HepG2 (cell line): Measurements from ENCODE around the gene SPACDR. TPM values are rescaled to one million over a fixed set of nuclear protein-coding genes. Genes with fewer than 3 reads are reported as not detected.

Source experiments
- CENPBD1 ChIP-seq: sonication (generic); formaldehyde crosslinking; IDR thresholded peaks from 2 replicates; pipeline ENCODE4 v1.8.0; 2022; ENCODE audit warnings: missing genetic modification reagents, low read depth, mild to moderate bottlenecking, borderline replicate concordance
- GATAD2A ChIP-seq: IDR thresholded peaks from 2 replicates; pipeline ENCODE4 v1.6.1; 2016
- HNRNPL ChIP-seq: fragments of 200-400 bp; formaldehyde crosslinking; IDR thresholded peaks from 2 replicates; pipeline ENCODE4 v1.6.1; 2017; ENCODE audit warnings: mild to moderate bottlenecking, low read depth, low read length
- HOXA7 ChIP-seq: sonication (generic); formaldehyde crosslinking; IDR thresholded peaks from 2 replicates; pipeline ENCODE4 v1.8.1; 2022; ENCODE audit warnings: mild to moderate bottlenecking, missing genetic modification reagents, moderate library complexity
- MXD3 ChIP-seq: IDR thresholded peaks from 2 replicates; pipeline ENCODE4 v1.6.1; 2016; ENCODE audit warnings: mild to moderate bottlenecking, missing biosample characterization, missing genetic modification reagents
- NFIC ChIP-seq: IDR thresholded peaks from 2 replicates; pipeline ENCODE4 v1.6.1; 2012; ENCODE audit warnings: mild to moderate bottlenecking, low read length, inconsistent platforms
- NONO ChIP-seq, 2 experiments: fragments of 450-650 bp in 1 of 2; sonication (generic) in 1 of 2; formaldehyde crosslinking in 1 of 2; IDR thresholded peaks in 1 of 2; conservative IDR thresholded peaks in 1 of 2; 2 replicates each; pipeline versions ENCODE4 v1.6.1 to v1.8.0; 2017 to 2022; ENCODE audit warnings: mild to moderate bottlenecking in 1 of 2, missing genetic modification reagents in 1 of 2, moderate library complexity in 1 of 2
- PPARG ChIP-seq: conservative IDR thresholded peaks from 2 replicates; pipeline ENCODE4 v1.6.1; 2016; ENCODE audit warnings: missing biosample characterization, missing genetic modification reagents
- SIN3B ChIP-seq: fragments of 150-350 bp; IDR thresholded peaks from 2 replicates; pipeline ENCODE4 v1.6.1; 2014; ENCODE audit warnings: low read length
- SOX6 ChIP-seq, 2 experiments: fragments of 450-650 bp in 1 of 2; sonication (generic) in 1 of 2; formaldehyde crosslinking in 1 of 2; IDR thresholded peaks; 2 replicates each; pipeline versions ENCODE4 v1.4.0 to v1.6.1; 2017 to 2020; ENCODE audit warnings: antibody characterized with exemption in 1 of 2, mild to moderate bottlenecking in 1 of 2, missing genetic modification reagents in 1 of 2
- SPEN ChIP-seq: sonication (generic); formaldehyde crosslinking; IDR thresholded peaks from 2 replicates; pipeline ENCODE4 v1.5.1; 2020; ENCODE audit warnings: low read depth, mild to moderate bottlenecking, missing genetic modification reagents
- TCF7 ChIP-seq: sonication (generic); IDR thresholded peaks from 2 replicates; pipeline ENCODE4 v1.6.1; 2016; ENCODE audit warnings: antibody characterized with exemption, low read depth
- TOE1 ChIP-seq: sonication (generic); formaldehyde crosslinking; IDR thresholded peaks from 2 replicates; pipeline ENCODE4 v1.4.0; 2020; ENCODE audit warnings: mild to moderate bottlenecking, missing genetic modification reagents
- U2AF2 ChIP-seq: fragments of 200-400 bp; formaldehyde crosslinking; IDR thresholded peaks from 2 replicates; pipeline ENCODE4 v1.6.1; 2017; ENCODE audit warnings: low read depth, mild to moderate bottlenecking, low read length
- ZNF136 ChIP-seq: sonication (generic); formaldehyde crosslinking; IDR thresholded peaks from 2 replicates; pipeline ENCODE4 v1.8.1; 2022; ENCODE audit warnings: low read depth, mild to moderate bottlenecking, moderate library complexity, missing genetic modification reagents
- ZNF142 ChIP-seq: sonication (generic); formaldehyde crosslinking; IDR thresholded peaks from 2 replicates; pipeline ENCODE4 v1.4.0; 2020; ENCODE audit warnings: missing genetic modification reagents
- ZNF570 ChIP-seq: sonication (generic); formaldehyde crosslinking; IDR thresholded peaks from 2 replicates; pipeline ENCODE4 v1.4.0; 2020; ENCODE audit warnings: mild to moderate bottlenecking, missing genetic modification reagents, borderline replicate concordance
- ZNF639 ChIP-seq: conservative IDR thresholded peaks from 2 replicates; pipeline ENCODE4 v1.6.1; 2018; ENCODE audit warnings: missing genetic modification reagents
- ZNF800 ChIP-seq: sonication (generic); formaldehyde crosslinking; IDR thresholded peaks from 2 replicates; pipeline ENCODE4 v1.4.0; 2020; ENCODE audit warnings: missing genetic modification reagents
- polyA plus RNA-seq, 8 experiments: library from polyadenylated mRNA; depleted of rRNA in 3 of 8; stranded (reverse) in 7 of 8; unstranded in 1 of 8; fragments of >200 nt; fragmentation: Illumina TruSeq in 4 of 8; extraction: Trizol in 4 of 8; gene quantifications; 2 replicates each; pipeline versions ENCODE4 v1.2.1 to v1.2.3, GENCODE V29; 2011 to 2016; ENCODE audit warnings: low read depth in 4 of 8, missing spikeins in 1 of 8, mixed read lengths in 1 of 8; ENCODE audit not compliant: insufficient read depth in 1 of 8
- total RNA-seq, 5 experiments: library from RNA; depleted of rRNA; stranded (reverse); fragments of >200 nt; fragmentation: Illumina TruSeq; extraction: Trizol; gene quantifications; 2 replicates each; pipeline ENCODE4 v1.2.3, GENCODE V29; 2016; ENCODE audit warnings: low read depth in 1 of 5

SPACDR gene
- total and polyA plus RNA-seq, 2 of the 13 experiments (the other 11 are each of a cell fraction or from before 2014, with no cell fraction given): 0.41 TPM; not detected in 1

- TF ChIP-seq ZNF639 (CRISPR knock-in tag): peak; percentile 58; the same call in 1 of the 2 replicates
- TF ChIP-seq ZNF570 (CRISPR knock-in tag): no peak
- no peak for TF ChIP-seq ZNF136 (CRISPR knock-in tag)
- no peak for TF ChIP-seq HNRNPL
- no peak; the same call in 1 of the 2 replicates for TF ChIP-seq U2AF2
- TF ChIP-seq SOX6 (IDR thresholded peaks at IDR 0.05): no peak
- no peak for TF ChIP-seq SOX6 (CRISPR knock-in tag; IDR thresholded peaks at IDR 0.05)
- TF ChIP-seq ZNF142 (CRISPR knock-in tag): no peak
- TF ChIP-seq SPEN: no peak; the same call in 1 of the 2 replicates
- no peak for TF ChIP-seq NFIC
- no peak; the same call in 1 of the 2 replicates for TF ChIP-seq PPARG
- no peak for TF ChIP-seq SIN3B
- TF ChIP-seq TCF7: no peak
- no peak for TF ChIP-seq NONO (IDR thresholded peaks at IDR 0.05)
- no peak; the same call in 1 of the 2 replicates for TF ChIP-seq NONO (CRISPR knock-in tag; conservative IDR thresholded peaks at IDR 0.05)
- TF ChIP-seq ZNF800 (CRISPR knock-in tag): 0 out of 2 replicates have a peak, but pooled peaks have one; percentile 62
- TF ChIP-seq CENPBD1 (CRISPR knock-in tag): no peak
- TF ChIP-seq TOE1: no peak
- TF ChIP-seq MXD3 (CRISPR knock-in tag): no peak
- TF ChIP-seq HOXA7 (CRISPR knock-in tag): no peak
- no peak for TF ChIP-seq GATAD2A (CRISPR knock-in tag)
Observed at GRCh38 chr7:100429637-100430492, 34.2 kb downstream of the SPACDR start, which contains the start of gene MEPCE (continued).
